H9 (cell line): ENCODE data around the gene FAM98C. TPM values are rescaled to one million over a fixed set of nuclear protein-coding genes. Genes with fewer than 3 reads are reported as not detected.

ENCODE experiments used
- DNase-seq: peaks from one replicate; pipeline ENCODE4 v3.0.0-alpha.2; 2017
- H2AFZ ChIP-seq: one replicate; pipeline ENCODE4 v1.6.1; 2013; ENCODE audit warnings: mild to moderate bottlenecking, low read length, control low read depth, moderate library complexity
- H2AK5ac ChIP-seq: 2 replicates; pipeline ENCODE4 v1.6.1; 2013; ENCODE audit warnings: low read length, control low read depth, mixed read lengths; ENCODE audit not compliant: insufficient read length
- H2BK120ac ChIP-seq: one replicate; pipeline ENCODE4 v1.6.1; 2013; ENCODE audit warnings: low read depth, mild to moderate bottlenecking, low read length, control low read depth, inconsistent platforms; ENCODE audit not compliant: poor library complexity, severe bottlenecking
- H2BK12ac ChIP-seq: 2 replicates; pipeline ENCODE4 v1.6.1; 2013; ENCODE audit warnings: low read length, control low read depth, mixed read lengths, low read depth; ENCODE audit not compliant: insufficient read length
- H2BK15ac ChIP-seq: 2 replicates; pipeline ENCODE4 v1.6.1; 2013; ENCODE audit warnings: low read depth, low read length, control low read depth
- H2BK20ac ChIP-seq: one replicate; pipeline ENCODE4 v1.6.1; 2013; ENCODE audit warnings: low read depth, mild to moderate bottlenecking, low read length, control low read depth, inconsistent platforms; ENCODE audit not compliant: poor library complexity, severe bottlenecking
- H2BK5ac ChIP-seq: 2 replicates; pipeline ENCODE4 v1.6.1; 2013; ENCODE audit warnings: low read length, control low read depth, mixed read lengths; ENCODE audit not compliant: insufficient read length
- H3K14ac ChIP-seq: 2 replicates; pipeline ENCODE4 v1.6.1; 2013; ENCODE audit warnings: low read length, control low read depth; ENCODE audit not compliant: insufficient read depth
- H3K18ac ChIP-seq: 2 replicates; pipeline ENCODE4 v1.6.1; 2013; ENCODE audit warnings: low read depth, mild to moderate bottlenecking, mixed read lengths, low read length, control low read depth; ENCODE audit not compliant: insufficient read length
- H3K23ac ChIP-seq: 2 replicates; pipeline ENCODE4 v1.6.1; 2013; ENCODE audit warnings: low read length, control low read depth, mixed read lengths, low read depth; ENCODE audit not compliant: insufficient read length
- H3K23me2 ChIP-seq: 2 replicates; pipeline ENCODE4 v1.6.1; 2013; ENCODE audit warnings: low read depth, mild to moderate bottlenecking, mixed read lengths, low read length, control low read depth; ENCODE audit not compliant: insufficient read length, poor library complexity, severe bottlenecking
- H3K27ac ChIP-seq: 2 replicates; pipeline ENCODE4 v1.5.1; 2013; ENCODE audit warnings: low read length, control low read depth, mixed read lengths, low read depth; ENCODE audit not compliant: insufficient read length
- H3K27me3 ChIP-seq: 2 replicates; pipeline ENCODE4 v1.6.1; 2013; ENCODE audit warnings: low read length, control low read depth, inconsistent platforms; ENCODE audit not compliant: insufficient read depth
- H3K4ac ChIP-seq: 2 replicates; pipeline ENCODE4 v1.6.1; 2013; ENCODE audit warnings: low read depth, mild to moderate bottlenecking, control low read depth, inconsistent platforms, low read length, moderate library complexity
- H3K4me1 ChIP-seq: 2 replicates; pipeline ENCODE4 v1.6.1; 2013; ENCODE audit warnings: low read length, control low read depth, inconsistent platforms; ENCODE audit not compliant: insufficient read depth
- H3K4me2 ChIP-seq: 2 replicates; pipeline ENCODE4 v1.6.1; 2013; ENCODE audit warnings: low read length, control low read depth, mixed read lengths; ENCODE audit not compliant: insufficient read length, insufficient read depth
- H3K56ac ChIP-seq: 2 replicates; pipeline ENCODE4 v1.6.1; 2013; ENCODE audit warnings: low read depth, mild to moderate bottlenecking, mixed read lengths, low read length, control low read depth; ENCODE audit not compliant: insufficient read length
- H3K79me1 ChIP-seq: 2 replicates; pipeline ENCODE4 v1.6.1; 2013; ENCODE audit warnings: low read depth, mild to moderate bottlenecking, moderate library complexity, low read length, control low read depth, inconsistent platforms; ENCODE audit not compliant: insufficient read depth, poor library complexity, severe bottlenecking
- H3K79me2 ChIP-seq: 2 replicates; pipeline ENCODE4 v1.6.1; 2013; ENCODE audit warnings: low read length, control low read depth, inconsistent platforms; ENCODE audit not compliant: insufficient read depth
- H3K9ac ChIP-seq: 2 replicates; pipeline ENCODE4 v1.6.1; 2013; ENCODE audit warnings: low read length, control low read depth, mixed read lengths; ENCODE audit not compliant: insufficient read length; ENCODE audit errors: extremely low read depth
- H3K9me3 ChIP-seq: one replicate; pipeline ENCODE4 v1.6.1; 2013; ENCODE audit warnings: low read depth, low read length, inconsistent platforms; ENCODE audit not compliant: control insufficient read depth
- H3T11ph ChIP-seq: one replicate; pipeline ENCODE4 v1.6.1; 2013; ENCODE audit warnings: mild to moderate bottlenecking, low read length, control low read depth, inconsistent platforms
- H4K20me1 ChIP-seq: one replicate; pipeline ENCODE4 v1.6.1; 2013; ENCODE audit not compliant: control insufficient read depth, insufficient read length, insufficient read depth
- H4K5ac ChIP-seq: 2 replicates; pipeline ENCODE4 v1.6.1; 2013; ENCODE audit warnings: low read depth, mild to moderate bottlenecking, mixed read lengths, low read length, control low read depth; ENCODE audit not compliant: insufficient read length
- H4K8ac ChIP-seq: replicated peaks from 2 replicates; pipeline ENCODE4 v1.6.1; 2013; ENCODE audit warnings: low read length, control low read depth, mixed read lengths, low read depth; ENCODE audit not compliant: insufficient read length
- H4K91ac ChIP-seq: 2 replicates; pipeline ENCODE4 v1.6.1; 2013; ENCODE audit warnings: low read depth, mild to moderate bottlenecking, moderate library complexity, mixed read lengths, low read length, control low read depth; ENCODE audit not compliant: insufficient read length
- H3K27ac Mint-ChIP-seq, 3 experiments: 2 replicates in 2 of 3; 3 replicates in 1 of 3; pipeline ENCODE4 v1.8.0; 2020 to 2021; ENCODE audit warnings: mixed read lengths in 3 of 3, mild to moderate bottlenecking in 1 of 3, moderate library complexity in 1 of 3
- H3K27me3 Mint-ChIP-seq: 2 replicates; pipeline ENCODE4 v1.8.0; 2021; ENCODE audit warnings: low read depth, mild to moderate bottlenecking, moderate library complexity, mixed read lengths
- H3K36me3 Mint-ChIP-seq, 3 experiments: 2 replicates in 2 of 3; 3 replicates in 1 of 3; pipeline ENCODE4 v1.8.0; 2020 to 2021; ENCODE audit warnings: low read depth in 3 of 3, mixed read lengths in 3 of 3; ENCODE audit not compliant: insufficient read depth in 1 of 3
- H3K4me1 Mint-ChIP-seq, 2 experiments: 2 replicates each; pipeline ENCODE4 v1.8.0; 2020; ENCODE audit warnings: mixed read lengths in 2 of 2
- H3K4me3 Mint-ChIP-seq, 2 experiments: 2 replicates in 1 of 2; 3 replicates in 1 of 2; pipeline ENCODE4 v1.8.0; 2020 to 2021; ENCODE audit warnings: mild to moderate bottlenecking in 2 of 2, mixed read lengths in 2 of 2, moderate library complexity in 1 of 2
- H3K9me3 Mint-ChIP-seq, 2 experiments: 2 replicates in 1 of 2; 3 replicates in 1 of 2; pipeline ENCODE4 v1.8.0; 2020; ENCODE audit warnings: mild to moderate bottlenecking in 2 of 2, mixed read lengths in 2 of 2, moderate library complexity in 1 of 2
- CTCF ChIP-seq: fragments of 200-600 bp; sonication (generic); conservative IDR thresholded peaks from 3 replicates; pipeline ENCODE4 v1.8.0; 2021; ENCODE audit warnings: antibody characterized with exemption, mild to moderate bottlenecking
- WGBS: extraction: QIAGEN DNeasy Blood & Tissue Kit; methylation state at CpG from one replicate; pipeline ENCODE4 v1.1.7; 2013; ENCODE audit warnings: missing lambda C conversion rate, low lambda C conversion rate, mixed read lengths; ENCODE audit not compliant: insufficient read length; ENCODE audit errors: extremely low coverage; 5-methylcytosine and 5-hydroxymethylcytosine counted together
- total RNA-seq: library from RNA; stranded (reverse); gene quantifications from 2 replicates; pipeline ENCODE4 v1.2.1, GENCODE V29; 2021

FAM98C gene
- total RNA-seq, 1 experiment from 2014 or later: 16.4 TPM

GRCh38 chr19:38375748-38376147 is 27.1 kb upstream of the FAM98C start:
- Histone ChIP-seq H3K23me2 (peaks cover 12% of the 10 kb centered on the region), H2BK12ac (no peak overlapping the region), H2BK5ac (no peak overlapping the region), H2AK5ac (no peak overlapping the region), H3K18ac (no peak overlapping the region), H4K91ac (no peak overlapping the region), H3K14ac (no peak overlapping the region), H2AFZ (no peak overlapping the region), H3K9me3 (no peaks in the 10 kb centered on the region), H3K27ac (no peak overlapping the region), H2BK15ac (no peak overlapping the region), H3K56ac (no peak overlapping the region), H3K4ac (no peak overlapping the region), H2BK120ac (no peak overlapping the region), H3K23ac (no peak overlapping the region), H4K5ac (no peak overlapping the region), H3K4me2 (peak overlapping the region; percentile 92), H3K27me3 (no peaks in the 10 kb centered on the region), H3T11ph (no peak overlapping the region), H3K79me2 (peaks cover 16% of the 10 kb centered on the region; the same call in 1 of the 2 replicates), H2BK20ac (no peak overlapping the region), H3K9ac (peak overlapping the region; percentile 96), H3K4me1 (no peaks in the 10 kb centered on the region), H4K8ac (no peak overlapping the region), H4K20me1 (peaks cover 3% of the 10 kb centered on the region), H3K79me1 (peaks cover 12% of the 10 kb centered on the region)
- H3K27me3 Mint-ChIP-seq: peaks cover 19% of the 10 kb centered on the region
- no peak for DNase-seq
- peak overlapping the region; percentile 99 for H3K4me3 Mint-ChIP-seq
- no peak for TF ChIP-seq CTCF
- H3K4me1 Mint-ChIP-seq: peaks cover 14 to 18% of the 10 kb centered on the region in 2 experiments
- peaks cover 16 to 33% (median 24%) of the 10 kb centered on the region in 3 experiments; a peak in 6 of 7 replicates for H3K36me3 Mint-ChIP-seq
- no peak overlapping the region for H3K27ac Mint-ChIP-seq
- no CpG with 5 or more reads among the region's 5 CpGs for WGBS
- H3K9me3 Mint-ChIP-seq: no peaks in the 10 kb centered on the region
